Ishikawa (cell line): Measurements from ENCODE around the gene PRRC2A.

ENCODE experiments used
- EP300 ChIP-seq: IDR thresholded peaks from 2 replicates; pipeline ENCODE4 v1.6.1; 2012; ENCODE audit warnings: borderline replicate concordance
- FOXM1 ChIP-seq: IDR thresholded peaks from 2 replicates; pipeline ENCODE4 v1.6.1; 2012; ENCODE audit warnings: low read depth, borderline replicate concordance
- YY1 ChIP-seq: IDR thresholded peaks from 2 replicates; pipeline ENCODE4 v1.6.1; 2012; ENCODE audit warnings: low read depth
- ZBTB7A ChIP-seq: IDR thresholded peaks from 2 replicates; pipeline ENCODE4 v1.6.1; 2012; ENCODE audit warnings: low read depth
- TF ChIP-seq, protein P1 (sequence below): IDR thresholded peaks from 2 replicates; pipeline ENCODE4 v1.6.1; 2012; ENCODE audit warnings: low read depth, mild to moderate bottlenecking

DNA sequence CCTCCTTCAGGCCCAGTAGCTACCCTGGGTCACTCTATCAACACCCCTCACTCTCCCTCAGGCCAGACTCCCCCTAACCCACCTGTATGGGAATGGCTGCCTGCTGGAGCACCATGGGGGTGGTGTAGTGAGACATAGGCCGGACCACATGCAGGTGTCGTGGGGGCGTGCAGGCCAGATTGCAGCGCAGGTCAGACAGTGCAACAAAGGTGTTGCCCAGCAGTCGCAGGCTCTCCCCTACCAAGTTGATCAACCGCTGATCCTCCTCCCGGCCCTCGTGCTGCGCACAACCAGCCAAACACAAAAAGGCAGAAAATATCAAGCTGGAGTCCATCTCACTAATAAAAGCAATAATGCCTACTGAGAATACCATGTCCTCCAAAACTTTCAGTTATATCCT lies 24.8 kb downstream of the PRRC2A start:
- TF ChIP-seq ZBTB7A (no peak), FOXM1 (no peak), YY1 (no peak), EP300 (no peak)
- TF ChIP-seq, protein P1, sequence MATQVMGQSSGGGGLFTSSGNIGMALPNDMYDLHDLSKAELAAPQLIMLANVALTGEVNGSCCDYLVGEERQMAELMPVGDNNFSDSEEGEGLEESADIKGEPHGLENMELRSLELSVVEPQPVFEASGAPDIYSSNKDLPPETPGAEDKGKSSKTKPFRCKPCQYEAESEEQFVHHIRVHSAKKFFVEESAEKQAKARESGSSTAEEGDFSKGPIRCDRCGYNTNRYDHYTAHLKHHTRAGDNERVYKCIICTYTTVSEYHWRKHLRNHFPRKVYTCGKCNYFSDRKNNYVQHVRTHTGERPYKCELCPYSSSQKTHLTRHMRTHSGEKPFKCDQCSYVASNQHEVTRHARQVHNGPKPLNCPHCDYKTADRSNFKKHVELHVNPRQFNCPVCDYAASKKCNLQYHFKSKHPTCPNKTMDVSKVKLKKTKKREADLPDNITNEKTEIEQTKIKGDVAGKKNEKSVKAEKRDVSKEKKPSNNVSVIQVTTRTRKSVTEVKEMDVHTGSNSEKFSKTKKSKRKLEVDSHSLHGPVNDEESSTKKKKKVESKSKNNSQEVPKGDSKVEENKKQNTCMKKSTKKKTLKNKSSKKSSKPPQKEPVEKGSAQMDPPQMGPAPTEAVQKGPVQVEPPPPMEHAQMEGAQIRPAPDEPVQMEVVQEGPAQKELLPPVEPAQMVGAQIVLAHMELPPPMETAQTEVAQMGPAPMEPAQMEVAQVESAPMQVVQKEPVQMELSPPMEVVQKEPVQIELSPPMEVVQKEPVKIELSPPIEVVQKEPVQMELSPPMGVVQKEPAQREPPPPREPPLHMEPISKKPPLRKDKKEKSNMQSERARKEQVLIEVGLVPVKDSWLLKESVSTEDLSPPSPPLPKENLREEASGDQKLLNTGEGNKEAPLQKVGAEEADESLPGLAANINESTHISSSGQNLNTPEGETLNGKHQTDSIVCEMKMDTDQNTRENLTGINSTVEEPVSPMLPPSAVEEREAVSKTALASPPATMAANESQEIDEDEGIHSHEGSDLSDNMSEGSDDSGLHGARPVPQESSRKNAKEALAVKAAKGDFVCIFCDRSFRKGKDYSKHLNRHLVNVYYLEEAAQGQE = no peak
